ENCODE data around the gene MAST1. TPM values are rescaled to one million over a fixed set of nuclear protein-coding genes. Genes with fewer than 3 reads are reported as not detected.
A peak's percentile ranks its signal among the peaks of the same experiment; 100 is the strongest.

MAST1 gene
- total RNA-seq, 2 donors from 2014 or later = 0.26 TPM; not detected in 1

GRCh38 chr19:12834976-12835757 lies 3.1 kb upstream of the MAST1 start:
- H3K4me3 ChIP-seq = no peak overlapping the region
- H3K9me3 ChIP-seq = no peaks in the 10 kb centered on the region
- 5 to 7% methylated on average over 24 to 39 of the region's 39 CpGs for WGBS, 2 donors
- no peak for ATAC-seq
- no peak for TF ChIP-seq CTCF (IDR thresholded peaks at IDR 0.05)
- intact Hi-C loops (cut with DNase I) = no loop called here
- peak in 3 of 4 donors; percentile 22 to 51 (median 31) for DNase-seq
- peaks cover 0 to 32% of the 10 kb centered on the region in 2 donors for H3K27me3 ChIP-seq
- H3K27ac ChIP-seq = no peak overlapping the region
- H3K36me3 ChIP-seq (replicated peaks in 1 of 2; ENCODE audit: insufficient read depth in 1 of 2, low read depth in 2 of 2) = no peaks in the 10 kb centered on the region
- peaks cover 33% of the 10 kb centered on the region for H3K4me1 ChIP-seq

GRCh38 chr19:12836529-12836863 lies 1.8 kb upstream of the MAST1 start:
- peaks cover 43% of the 10 kb centered on the region for H3K4me1 ChIP-seq
- no peak for DNase-seq
- no peak for ATAC-seq
- H3K36me3 ChIP-seq (replicated peaks in 1 of 2; ENCODE audit: insufficient read depth in 1 of 2, low read depth in 2 of 2) = no peaks in the 10 kb centered on the region
- H3K4me3 ChIP-seq = no peak overlapping the region
- no peak overlapping the region for H3K27ac ChIP-seq
- intact Hi-C loops (cut with DNase I) = no loop called here
- no peak for TF ChIP-seq POLR2A (IDR thresholded peaks at IDR 0.05)
- no peak for TF ChIP-seq CTCF (IDR thresholded peaks at IDR 0.05)
- H3K27me3 ChIP-seq = peaks cover 0 to 38% of the 10 kb centered on the region in 2 donors
- H3K9me3 ChIP-seq = no peaks in the 10 kb centered on the region
- 6% methylated on average over 5 to 6 of the region's 6 CpGs for WGBS, 2 donors

- Histone ChIP-seq H3K4me3 (no peak overlapping the region), H3K4me1 (peaks cover 43% of the 10 kb centered on the region), H3K27me3 (peaks cover 0 to 45% of the 10 kb centered on the region in 2 donors), H3K9me3 (no peaks in the 10 kb centered on the region), H3K27ac (no peak overlapping the region), H3K36me3 (replicated peaks in 1 of 2; ENCODE audit: insufficient read depth in 1 of 2, low read depth in 2 of 2) (no peaks in the 10 kb centered on the region)
- TF ChIP-seq CTCF (IDR thresholded peaks at IDR 0.05) = no peak
- TF ChIP-seq POLR2A (IDR thresholded peaks at IDR 0.05) = no peak
- no peak for ATAC-seq
- intact Hi-C loops (cut with DNase I) = no loop called here
- 66 to 67% methylated on average over 4 of the region's 4 CpGs for WGBS, 2 donors
- no peak for DNase-seq
Observed at GRCh38 chr19:12837225-12837624, 1.1 kb upstream of the MAST1 start.

- Histone ChIP-seq H3K9me3 (no peaks in the 10 kb centered on the region), H3K36me3 (replicated peaks in 1 of 2; ENCODE audit: insufficient read depth in 1 of 2, low read depth in 2 of 2) (no peaks in the 10 kb centered on the region), H3K27me3 (peaks cover 0 to 44% of the 10 kb centered on the region in 2 donors), H3K4me1 (peaks cover 28% of the 10 kb centered on the region), H3K27ac (no peak overlapping the region), H3K4me3 (no peak overlapping the region)
- DNase-seq = no peak
- intact Hi-C loops (cut with DNase I) = no loop called here
- WGBS, 2 donors = 17 to 37% methylated on average over 9 to 18 of the region's 21 CpGs
- TF ChIP-seq POLR2A (IDR thresholded peaks at IDR 0.05) (no peak), CTCF (IDR thresholded peaks at IDR 0.05) (no peak)
- ATAC-seq = no peak
Observed at GRCh38 chr19:12838886-12839756, 806 bp downstream of the MAST1 start.

All from body of pancreas (tissue), 4 donors.